Cardiac fibroblast (primary cell): Measurements from ENCODE around the gene IYD.

ENCODE experiments used
- DNase-seq, 2 donors: peaks; one replicate each; pipeline versions ENCODE4 v3.0.0 to v3.0.0-alpha.2; 2010; ENCODE audit warnings: low read depth in 2 of 2
- H3K4me3 ChIP-seq, 2 donors: replicated peaks in 1 of 2; 1 replicate in 1 of 2; 2 replicates in 1 of 2; pipeline ENCODE4 v1.5.1; 2011; ENCODE audit warnings: low read depth in 2 of 2, low read length in 2 of 2, mild to moderate bottlenecking in 2 of 2, moderate library complexity in 1 of 2
- TF ChIP-seq, protein P1 (sequence below): IDR thresholded peaks from one replicate; pipeline ENCODE4 v1.5.1; 2011; ENCODE audit warnings: low read depth, mild to moderate bottlenecking, low read length, inconsistent platforms

The IYD gene

DNA sequence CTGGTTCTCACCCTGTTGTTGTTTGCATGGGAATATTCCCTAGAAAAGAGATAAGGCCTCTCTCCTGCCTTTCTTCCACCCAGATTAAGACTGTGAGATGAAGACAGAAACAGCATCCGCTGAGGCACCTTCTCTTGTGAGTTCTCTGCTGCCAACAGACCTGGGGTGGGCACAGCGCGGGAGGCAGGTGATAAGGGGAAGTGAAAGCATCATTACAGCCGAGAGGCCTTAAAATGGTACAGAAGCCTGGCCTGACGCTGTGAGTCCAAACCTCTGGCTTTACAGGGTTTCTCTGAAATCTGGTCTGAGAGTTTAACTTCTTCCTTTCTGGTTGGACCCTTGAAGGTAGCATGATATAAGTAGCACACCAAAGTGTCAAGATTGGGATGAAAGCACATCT is 21.0 kb upstream of the IYD start:
- TF ChIP-seq, protein P1, sequence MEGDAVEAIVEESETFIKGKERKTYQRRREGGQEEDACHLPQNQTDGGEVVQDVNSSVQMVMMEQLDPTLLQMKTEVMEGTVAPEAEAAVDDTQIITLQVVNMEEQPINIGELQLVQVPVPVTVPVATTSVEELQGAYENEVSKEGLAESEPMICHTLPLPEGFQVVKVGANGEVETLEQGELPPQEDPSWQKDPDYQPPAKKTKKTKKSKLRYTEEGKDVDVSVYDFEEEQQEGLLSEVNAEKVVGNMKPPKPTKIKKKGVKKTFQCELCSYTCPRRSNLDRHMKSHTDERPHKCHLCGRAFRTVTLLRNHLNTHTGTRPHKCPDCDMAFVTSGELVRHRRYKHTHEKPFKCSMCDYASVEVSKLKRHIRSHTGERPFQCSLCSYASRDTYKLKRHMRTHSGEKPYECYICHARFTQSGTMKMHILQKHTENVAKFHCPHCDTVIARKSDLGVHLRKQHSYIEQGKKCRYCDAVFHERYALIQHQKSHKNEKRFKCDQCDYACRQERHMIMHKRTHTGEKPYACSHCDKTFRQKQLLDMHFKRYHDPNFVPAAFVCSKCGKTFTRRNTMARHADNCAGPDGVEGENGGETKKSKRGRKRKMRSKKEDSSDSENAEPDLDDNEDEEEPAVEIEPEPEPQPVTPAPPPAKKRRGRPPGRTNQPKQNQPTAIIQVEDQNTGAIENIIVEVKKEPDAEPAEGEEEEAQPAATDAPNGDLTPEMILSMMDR = no peak
- DNase-seq = no peak
- H3K4me3 ChIP-seq = no peak overlapping the region

DNA sequence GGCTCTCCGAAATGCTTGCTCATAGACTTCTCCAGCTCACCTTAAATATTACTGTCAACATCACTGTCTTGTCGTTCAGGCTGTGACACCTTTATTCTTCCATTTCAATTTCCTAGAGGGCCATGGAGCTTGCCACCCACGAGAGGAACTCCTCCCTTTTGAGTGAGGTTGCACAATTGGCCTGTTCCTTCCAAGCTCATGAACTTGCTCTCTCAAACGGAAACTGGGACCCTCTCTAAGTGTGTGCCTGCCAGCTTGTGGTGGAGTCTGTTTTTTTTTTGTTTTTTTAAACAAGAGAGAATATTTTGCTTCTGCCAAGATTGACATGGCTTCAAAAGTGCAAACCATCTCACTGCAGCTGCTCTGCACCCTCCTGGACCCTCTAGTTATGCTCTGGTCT is 19.3 kb upstream of the IYD start:
- TF ChIP-seq, protein P1 = no peak
- DNase-seq = no peak
- H3K4me3 ChIP-seq = no peak overlapping the region

DNA sequence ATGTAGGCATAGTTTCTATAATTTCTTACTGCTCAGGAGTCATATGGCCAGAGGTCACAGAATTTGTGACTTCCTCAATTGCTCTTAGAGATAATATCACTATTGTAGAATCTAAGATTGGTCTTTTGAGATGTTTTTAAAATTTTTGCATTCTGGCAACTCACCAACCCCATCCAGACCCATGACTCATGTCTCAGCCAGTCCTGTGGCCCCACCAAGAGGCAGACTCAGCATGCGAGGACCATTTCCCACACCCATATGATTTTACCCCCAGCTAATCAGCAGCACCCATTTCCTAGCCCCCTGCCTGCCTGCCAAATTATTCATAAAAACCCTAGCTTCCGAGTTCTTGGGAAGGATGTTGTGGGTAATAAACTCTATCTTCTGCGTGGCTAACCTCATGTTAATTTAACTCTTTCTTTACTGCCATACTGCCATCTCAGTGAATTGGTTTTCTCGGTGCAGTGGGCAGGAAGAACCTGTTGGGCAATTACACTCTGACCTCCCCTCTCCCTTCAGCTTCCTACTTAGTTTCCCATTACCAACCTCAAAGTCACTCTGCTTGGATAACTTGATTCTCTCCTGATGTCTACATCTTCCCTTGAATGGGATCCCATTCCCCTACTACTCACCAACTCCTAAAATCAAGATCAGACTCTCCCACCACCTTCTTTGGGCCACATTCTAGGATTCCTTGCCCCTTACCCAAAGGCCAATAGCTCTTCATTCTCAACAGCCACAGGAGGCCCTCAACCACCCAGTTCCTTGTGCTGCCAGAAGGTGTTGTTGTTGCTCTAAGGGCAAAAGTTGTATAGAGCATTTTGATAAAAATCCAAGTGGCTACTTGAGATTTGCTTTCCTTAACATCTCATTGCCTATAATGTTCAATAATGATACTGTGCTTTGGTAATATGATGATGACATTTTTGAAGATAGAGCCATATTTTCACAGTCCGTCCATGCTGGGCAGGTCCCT is 16.2 kb upstream of the IYD start:
- H3K4me3 ChIP-seq = no peak overlapping the region
- TF ChIP-seq, protein P1 = no peak
- peak; percentile 58 to 76 for DNase-seq

DNA sequence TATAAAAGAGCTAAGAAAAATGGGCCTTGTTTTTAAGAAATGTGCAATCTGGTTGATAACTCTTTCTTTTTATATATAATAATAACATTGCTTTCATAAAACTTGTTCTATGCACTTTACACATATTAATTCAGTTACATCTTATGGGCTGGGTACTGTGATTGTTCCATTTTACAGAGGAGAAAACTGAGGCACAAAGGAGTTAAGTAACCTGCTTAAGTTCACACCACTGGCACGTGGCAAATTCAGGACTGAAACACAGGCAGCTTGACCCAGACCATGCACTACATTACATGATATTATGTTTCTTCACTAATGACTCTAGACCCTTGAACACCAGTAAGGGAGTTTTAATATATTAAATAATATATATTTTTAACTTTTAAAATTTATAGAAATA is 15.4 kb upstream of the IYD start:
- no peak overlapping the region for H3K4me3 ChIP-seq
- TF ChIP-seq, protein P1 = no peak
- no peak for DNase-seq

DNA sequence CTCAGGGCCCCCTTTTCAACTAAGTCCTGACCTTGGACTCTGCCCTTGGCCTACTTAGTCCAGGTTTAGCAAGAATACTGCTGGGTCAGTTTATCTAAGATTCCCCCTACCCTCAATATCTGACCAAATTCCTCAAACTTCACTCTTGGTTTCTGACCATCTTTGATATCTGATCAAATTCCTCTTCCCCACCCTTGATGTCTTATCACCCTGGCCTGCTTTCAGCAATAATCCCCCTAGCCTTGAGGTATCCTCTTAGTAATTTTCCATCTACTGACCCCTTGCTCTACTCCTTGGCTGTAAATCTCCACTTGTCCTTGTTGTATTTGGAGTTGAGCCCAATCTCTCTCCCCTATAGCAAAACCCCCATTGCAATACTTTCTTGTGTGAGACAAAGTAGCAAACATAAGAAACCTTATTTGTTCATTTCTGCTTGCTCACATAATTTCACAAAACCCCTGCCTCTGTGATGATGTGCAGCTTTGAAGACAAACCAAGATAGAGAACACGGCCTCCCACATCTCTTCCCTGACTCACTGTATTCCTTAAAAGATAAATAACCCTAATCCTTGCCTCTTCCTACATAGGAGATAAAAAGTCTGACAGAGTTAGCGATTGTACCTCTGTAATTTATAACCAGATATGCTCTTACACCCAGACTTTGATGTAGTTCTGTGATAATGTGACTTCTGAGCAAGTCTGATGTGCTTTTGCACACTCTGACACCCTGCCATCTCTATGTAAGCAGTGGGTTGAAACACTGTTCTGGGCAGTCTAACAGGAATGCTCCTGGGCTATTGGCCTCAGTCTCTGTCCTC is 13.8 kb upstream of the IYD start:
- TF ChIP-seq, protein P1 = no peak
- H3K4me3 ChIP-seq = no peak overlapping the region
- peak; percentile 24 to 31 for DNase-seq

DNA sequence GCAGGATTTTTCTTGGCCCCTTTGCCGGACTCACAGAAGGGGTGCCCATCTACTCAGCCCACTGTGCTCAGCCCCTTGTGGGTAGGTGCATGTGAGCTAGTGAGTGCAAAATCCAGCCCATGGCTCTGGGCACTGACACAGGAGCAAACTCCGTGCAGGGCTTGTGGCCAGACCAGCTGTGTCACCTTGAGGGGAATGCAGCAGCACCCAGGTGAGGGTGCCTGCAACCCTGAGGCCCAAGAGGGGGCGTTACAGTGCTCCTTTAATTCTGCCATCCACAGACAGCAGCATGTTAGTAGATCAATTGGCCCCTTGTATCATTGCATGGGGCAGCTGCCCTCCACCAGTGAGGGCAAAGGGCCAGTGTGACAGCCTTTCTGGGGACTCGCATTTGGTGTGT is 12.9 kb upstream of the IYD start:
- no peak for DNase-seq
- TF ChIP-seq, protein P1 = no peak
- no peak overlapping the region for H3K4me3 ChIP-seq
